B cell (primary cell): ENCODE results near the gene RNPEPL1. TPM values are rescaled to one million over a fixed set of nuclear protein-coding genes. Genes with fewer than 3 reads are reported as not detected.

ENCODE experiments used
- ATAC-seq: fragments of 200-7000 bp; cut with Tn5 transposase; one replicate; pipeline ENCODE4 v1.10.0; 2021; ENCODE audit warnings: low read depth, mild to moderate bottlenecking, moderate number of reproducible peaks, moderate library complexity
- CTCF ChIA-PET: fragments of 350-600 bp; sonication (Branson Sonifier 250); formaldehyde crosslinking; loops from one replicate; lab custom pipeline; 2021; ENCODE audit warnings: antibody characterized with exemption, inconsistent platforms; lab: Charles Lee
- POLR2A ChIA-PET: fragments of 350-600 bp; sonication (Branson Sonifier 250); formaldehyde crosslinking; loops from one replicate; lab custom pipeline; 2021; ENCODE audit warnings: antibody characterized with exemption; lab: Charles Lee
- DNase-seq: peaks from one replicate; pipeline ENCODE4 v3.0.0; 2013
- H2AFZ ChIP-seq: 2 replicates; pipeline ENCODE4 v1.6.1; 2012; ENCODE audit warnings: mild to moderate bottlenecking, low read depth, low read length; ENCODE audit not compliant: insufficient read depth, poor library complexity, severe bottlenecking
- H3K27ac ChIP-seq, 2 donors: 1 replicate in 1 of 2; 2 replicates in 1 of 2; pipeline ENCODE4 v1.5.1; 2012 to 2013; ENCODE audit warnings: low read length in 2 of 2, mild to moderate bottlenecking in 2 of 2, moderate library complexity in 1 of 2
- H3K27me3 ChIP-seq, 4 experiments: fragments of 200-600 bp in 1 of 4; sonication (generic) in 1 of 4; replicated peaks in 1 of 4; 1 replicate in 2 of 4; 2 replicates in 2 of 4; pipeline versions ENCODE4 v1.6.1 to v1.7.0; 2013 to 2016; ENCODE audit warnings: low read length in 3 of 4, mild to moderate bottlenecking in 2 of 4, mixed read lengths in 1 of 4, moderate library complexity in 1 of 4; ENCODE audit not compliant: insufficient read depth in 4 of 4, control insufficient read depth in 3 of 4; ENCODE audit errors: control extremely low read depth in 1 of 4
- H3K36me3 ChIP-seq, 2 experiments: replicated peaks in 1 of 2; 1 replicate in 1 of 2; 2 replicates in 1 of 2; pipeline versions ENCODE4 v1.6.1 to v1.7.1; 2013; ENCODE audit warnings: low read length in 1 of 2; ENCODE audit not compliant: insufficient read depth in 2 of 2, control insufficient read depth in 1 of 2; ENCODE audit errors: control extremely low read depth in 1 of 2, extremely low read depth in 1 of 2
- H3K4me1 ChIP-seq, 2 donors: fragments of 200-600 bp in 1 of 2; sonication (generic) in 1 of 2; 1 replicate in 1 of 2; 2 replicates in 1 of 2; pipeline versions ENCODE4 v1.5.1 to v1.6.1; 2013 to 2017; ENCODE audit warnings: low read length in 2 of 2; ENCODE audit not compliant: control insufficient read depth in 2 of 2, insufficient read depth in 2 of 2
- H3K4me2 ChIP-seq: replicated peaks from 2 replicates; pipeline ENCODE3; 2012; ENCODE audit warnings: mild to moderate bottlenecking, low read depth, low read length; ENCODE audit not compliant: poor library complexity, severe bottlenecking
- H3K4me3 ChIP-seq, 5 experiments: fragments of 200-600 bp in 1 of 5; sonication (generic) in 1 of 5; 1 replicate in 3 of 5; 2 replicates in 2 of 5; pipeline versions ENCODE4 v1.5.1 to v1.7.0; 2011 to 2016; ENCODE audit warnings: low read length in 4 of 5, mild to moderate bottlenecking in 4 of 5, low read depth in 2 of 5, control low read depth in 1 of 5, moderate library complexity in 1 of 5; ENCODE audit not compliant: insufficient read depth in 1 of 5; ENCODE audit errors: control extremely low read depth in 1 of 5, extremely low read depth in 1 of 5
- H3K79me2 ChIP-seq: fragments of 200-600 bp; sonication (generic); one replicate; pipeline ENCODE4 v1.6.0; 2016; ENCODE audit warnings: low read length; ENCODE audit not compliant: control insufficient read depth, insufficient read depth
- H3K9ac ChIP-seq: fragments of 200-600 bp; sonication (generic); 2 replicates; pipeline ENCODE4 v1.6.1; 2017; ENCODE audit warnings: mild to moderate bottlenecking, low read length, moderate library complexity
- H3K9me3 ChIP-seq, 3 donors: one replicate each; pipeline versions ENCODE4 v1.6.1 to v1.7.1; 2013; ENCODE audit warnings: low read length in 2 of 3; ENCODE audit not compliant: control insufficient read depth in 2 of 3, insufficient read depth in 1 of 3; ENCODE audit errors: control extremely low read depth in 1 of 3
- H4K20me1 ChIP-seq: 2 replicates; pipeline ENCODE4 v1.6.0; 2012; ENCODE audit warnings: mild to moderate bottlenecking, low read length; ENCODE audit not compliant: insufficient read depth, control insufficient read depth, poor library complexity, severe bottlenecking
- H3K27ac Mint-ChIP-seq: one replicate; pipeline ENCODE4 v1.8.0; 2021; ENCODE audit warnings: mixed read lengths
- H3K27me3 Mint-ChIP-seq: one replicate; pipeline ENCODE4 v1.8.0; 2021; ENCODE audit warnings: mixed read lengths
- H3K4me1 Mint-ChIP-seq: one replicate; pipeline ENCODE4 v1.8.0; 2021; ENCODE audit warnings: mixed read lengths
- H3K4me3 Mint-ChIP-seq: one replicate; pipeline ENCODE4 v1.8.0; 2021; ENCODE audit warnings: mixed read lengths
- H3K9me3 Mint-ChIP-seq: one replicate; pipeline ENCODE4 v1.8.0; 2022; ENCODE audit warnings: mixed read lengths; ENCODE audit not compliant: insufficient read depth
- CTCF ChIP-seq: fragments of 200-600 bp; IDR thresholded peaks from one replicate; pipeline ENCODE4 v1.8.0; 2022; ENCODE audit warnings: antibody characterized with exemption, mild to moderate bottlenecking
- EZH2 ChIP-seq: IDR thresholded peaks from 2 replicates; pipeline ENCODE4 v1.6.1; 2012; ENCODE audit warnings: borderline replicate concordance, low read depth, mild to moderate bottlenecking, moderate library complexity, low read length; ENCODE audit not compliant: insufficient read depth, poor library complexity, severe bottlenecking
- WGBS: methylation state at CpG from one replicate; pipeline ENCODE4 v1.1.5; 2013; ENCODE audit warnings: missing lambda C conversion rate; ENCODE audit not compliant: insufficient coverage; 5-methylcytosine and 5-hydroxymethylcytosine counted together
- intact Hi-C: fragments of 100-400 bp; cut with micrococcal nuclease; formaldehyde crosslinking; loops from one replicate; pipeline ENCODE4 v1.10.0; 2022
- polyA minus RNA-seq: library from RNA; depleted of rRNA, polyadenylated mRNA; stranded (reverse); fragments of >200 nt; gene quantifications from 2 replicates; pipeline ENCODE4 v1.2.3, GENCODE V29; 2012
- polyA plus RNA-seq: library from polyadenylated mRNA; depleted of rRNA; stranded (reverse); fragments of >200 nt; gene quantifications from 2 replicates; pipeline ENCODE4 v1.2.3, GENCODE V29; 2012
- total RNA-seq, 2 donors: library from RNA; stranded (reverse); fragments of 120-200 nt in 1 of 2; gene quantifications; 1 replicate in 1 of 2; 2 replicates in 1 of 2; pipeline versions ENCODE4 v1.2.3 to v1.2.4, GENCODE V29; 2013 to 2022

Gene RNPEPL1
- total RNA-seq (98.0 and 109 TPM in 2 replicates), polyA plus RNA-seq (99.9 and 103 TPM in 2 replicates), polyA minus RNA-seq (69.5 and 102 TPM in 2 replicates)
- total RNA-seq (2013), result 24.5 TPM

- Histone ChIP-seq H2AFZ (peak within 1 kb of the TSS; percentile 77), H3K79me2 (peaks cover 69% of the 10 kb centered on the region), H3K27ac (peak within 1 kb of the TSS; percentile 75 to 79), H3K27me3 (no peaks in the 10 kb centered on the region), H3K4me1 (peaks cover 54 to 63% of the 10 kb centered on the region in 2 donors), H3K4me2 (peak within 1 kb of the TSS; percentile 98), H3K9me3 (no peaks in the 10 kb centered on the region), H4K20me1 (peaks cover 51% of the 10 kb centered on the region), H3K4me3 (peak within 1 kb of the TSS; percentile 46 to 76 (median 60)), H3K36me3 (peaks cover 0 to 15% of the 10 kb centered on the region in 2 experiments), H3K9ac (peak within 1 kb of the TSS; percentile 81)
- H3K27me3 Mint-ChIP-seq, result no peaks in the 10 kb centered on the region
- intact Hi-C loops, result loop anchor here (1.0 to 10.0 kb wide), 2 partner anchors 8 to 537 kb away; partner anchors contain the start of genes DUSP28 and MTERF4
- CTCF ChIA-PET, result interaction anchor here (0.7 to 7.8 kb wide), 6 partner anchors 11 to 54 kb away, joined by 4 to 126 read pairs (median 9); partner anchors contain the start of genes ANKMY1 and CAPN10
- ATAC-seq (peak; percentile 35), DNase-seq (peak; percentile 79)
- H3K9me3 Mint-ChIP-seq, result no peaks in the 10 kb centered on the region
- peak within 1 kb of the TSS; percentile 93 for H3K27ac Mint-ChIP-seq
- WGBS, result under 1% methylated on average over 106 of the region's 106 CpGs
- H3K4me1 Mint-ChIP-seq, result peaks cover 67% of the 10 kb centered on the region
- TF ChIP-seq EZH2, result no peak
- no peak for TF ChIP-seq CTCF
- peak within 1 kb of the TSS; percentile 91 for H3K4me3 Mint-ChIP-seq
- POLR2A ChIA-PET, result interaction anchor here (1.1 to 3.7 kb wide), 4 partner anchors 7 to 18 kb away, joined by 4 to 97 read pairs (median 18); partner anchors contain the start of gene CAPN10
These were observed at the start of gene RNPEPL1 for GRCh38 chr2:240567872-240568677. RNPEPL1 (plus strand) TSS chr2:240568484; CDS start chr2:240568587, 103 bp downstream.

- H3K27me3 ChIP-seq, result no peaks in the 10 kb centered on the region
- DNase-seq (no peak), ATAC-seq (no peak)
- Mint-ChIP-seq H3K9me3 (no peaks in the 10 kb centered on the region), H3K27me3 (no peaks in the 10 kb centered on the region), H3K4me3 (no peak overlapping the region), H3K27ac (no peak overlapping the region), H3K4me1 (peaks cover 6% of the 10 kb centered on the region)
- 100% methylated on average over 5 of the region's 5 CpGs for WGBS
- peaks cover 0 to 32% (median 0%) of the 10 kb centered on the region in 3 donors for H3K9me3 ChIP-seq
- TF ChIP-seq CTCF, result no peak
- no peak for TF ChIP-seq EZH2
- peaks cover 6 to 7% of the 10 kb centered on the region in 2 donors for H3K4me1 ChIP-seq
- no peaks in the 10 kb centered on the region for H4K20me1 ChIP-seq
- CTCF ChIA-PET, result no interaction called here
- peaks cover 0 to 16% of the 10 kb centered on the region in 2 experiments for H3K36me3 ChIP-seq
- intact Hi-C loops, result no loop called here
- H3K4me3 ChIP-seq, result no peak overlapping the region
- no peak overlapping the region for H3K9ac ChIP-seq
- H3K27ac ChIP-seq, result no peak overlapping the region
- POLR2A ChIA-PET, result no interaction called here
- no peak overlapping the region for H2AFZ ChIP-seq
- H3K79me2 ChIP-seq, result no peaks in the 10 kb centered on the region
- no peak overlapping the region for H3K4me2 ChIP-seq
These were observed 49.3 kb upstream of the RNPEPL1 start for GRCh38 chr2:240518981-240519380.
